Panc1 (cell line): Measurements from ENCODE around the gene COL23A1. TPM values are rescaled to one million over a fixed set of nuclear protein-coding genes. Genes with fewer than 3 reads are reported as not detected.

Experiments
- ATAC-seq: fragments of 200-7000 bp; cut with Tn5 transposase; 2 replicates; pipeline ENCODE4 v1.9.1; 2020; ENCODE audit warnings: mild to moderate bottlenecking, moderate library complexity
- BruUV-seq: library from RNA; stranded (reverse); fragments of 400-500 nt; replicated peaks from 2 replicates; lab custom pipeline; 2021; lab: Mats Ljungman, UMichigan
- CTCF ChIA-PET: fragments of 300-600 bp; sonication (Branson Sonifier 250); formaldehyde crosslinking; loops from one replicate; lab custom pipeline; 2022; ENCODE audit warnings: antibody characterized with exemption; lab: Charles Lee
- POLR2A ChIA-PET: fragments of 300-600 bp; sonication (Branson Sonifier 250); formaldehyde crosslinking; loops from one replicate; lab custom pipeline; 2022; ENCODE audit warnings: antibody characterized with exemption; lab: Charles Lee
- DNase-seq: peaks from one replicate; pipeline ENCODE4 v3.0.0-alpha.2; 2010; ENCODE audit warnings: low read depth, low spot score
- H3K27ac ChIP-seq: 2 replicates; pipeline ENCODE4 v1.5.1; 2011; ENCODE audit warnings: mild to moderate bottlenecking, low read length, inconsistent platforms
- H3K27me3 ChIP-seq: fragments of 200-500 bp; sonication (Bioruptor generic); 2 replicates; pipeline ENCODE4 v1.6.0; 2014; ENCODE audit warnings: low read length, inconsistent platforms; ENCODE audit not compliant: control insufficient read depth, insufficient read depth
- H3K36me3 ChIP-seq: fragments of 200-500 bp; sonication (Bioruptor generic); 2 replicates; pipeline ENCODE4 v1.5.1; 2014; ENCODE audit warnings: inconsistent platforms, mild to moderate bottlenecking, low read length, moderate library complexity; ENCODE audit not compliant: control insufficient read depth, insufficient read depth
- H3K4me1 ChIP-seq: 2 replicates; pipeline ENCODE4 v1.5.1; 2011; ENCODE audit warnings: inconsistent platforms, mild to moderate bottlenecking, low read length, moderate library complexity; ENCODE audit not compliant: control insufficient read depth, insufficient read depth
- H3K4me3 ChIP-seq, 2 experiments: 2 replicates each; pipeline ENCODE4 v1.5.1; 2011 to 2012; ENCODE audit warnings: low read depth in 2 of 2, low read length in 2 of 2, mild to moderate bottlenecking in 2 of 2, inconsistent platforms in 1 of 2, moderate library complexity in 1 of 2
- H3K9me3 ChIP-seq: fragments of 200-500 bp; sonication (Bioruptor generic); 2 replicates; pipeline ENCODE4 v1.5.1; 2014; ENCODE audit warnings: low read depth, mild to moderate bottlenecking, inconsistent platforms, low read length, moderate library complexity; ENCODE audit not compliant: control insufficient read depth, insufficient read depth
- POLR2AphosphoS5 ChIP-seq: IDR thresholded peaks from 2 replicates; pipeline ENCODE4 v1.6.1; 2012; ENCODE audit warnings: mild to moderate bottlenecking, low read depth, low read length, moderate library complexity
- REST ChIP-seq, 2 experiments: IDR thresholded peaks; 2 replicates each; pipeline ENCODE4 v1.6.1; 2011 to 2012; ENCODE audit warnings: low read depth in 2 of 2, control low read depth in 1 of 2, low read length in 1 of 2, mild to moderate bottlenecking in 1 of 2, moderate library complexity in 1 of 2; ENCODE audit not compliant: insufficient read depth in 1 of 2
- SIN3A ChIP-seq: IDR thresholded peaks from 2 replicates; pipeline ENCODE4 v1.6.1; 2012; ENCODE audit warnings: low read depth, mild to moderate bottlenecking, low read length, moderate library complexity, borderline replicate concordance; ENCODE audit not compliant: insufficient read depth
- TCF7L2 ChIP-seq: IDR thresholded peaks from 2 replicates; pipeline ENCODE4 v1.6.1; 2011; ENCODE audit warnings: mild to moderate bottlenecking, low read depth, low read length, inconsistent platforms
- in situ Hi-C: cut with HindIII; loops from 2 replicates; pipeline ENCODE4 v1.10.0; 2016; ENCODE audit warnings: low sequenced_read_pairs, low pct_unique_long_range_greater_than_20kb
- intact Hi-C: fragments of 100-400 bp; cut with micrococcal nuclease; formaldehyde crosslinking; loops from one replicate; pipeline ENCODE4 v1.10.0; 2022; ENCODE audit not compliant: unreplicated experiment
- total RNA-seq: library from RNA; stranded (reverse); gene quantifications from one replicate; pipeline ENCODE4 v1.2.1, GENCODE V29; 2021; ENCODE audit not compliant: unreplicated experiment
- TF ChIP-seq, protein P1 (sequence below): fragments of 450-650 bp; IDR thresholded peaks from 2 replicates; pipeline ENCODE4 v1.5.1; 2017; ENCODE audit warnings: mild to moderate bottlenecking

The COL23A1 gene
- total RNA-seq, 1 experiment from 2014 or later, result 0.05 TPM

GRCh38 chr5:178215280-178216002 lies 374.8 kb downstream of the COL23A1 start:
- ChIA-PET POLR2A (interaction anchor here (0.6 kb wide), 1 partner anchor 16 kb away, joined by 3 read pairs; no protein-coding TSS in a partner anchor), CTCF (no interaction called here)
- DNase-seq (no peak), ATAC-seq (no peak)
- no peak overlapping the region for H3K27ac ChIP-seq
- no peaks in the 10 kb centered on the region for H3K9me3 ChIP-seq
- no peaks in the 10 kb centered on the region for H3K27me3 ChIP-seq
- peaks cover 3% of the 10 kb centered on the region for H3K36me3 ChIP-seq
- H3K4me1 ChIP-seq, result peaks cover 9% of the 10 kb centered on the region
- no peak overlapping the region for H3K4me3 ChIP-seq
- in situ Hi-C loops (no loop called here), intact Hi-C loops (no loop called here)
- no TSS peak for BruUV-seq
- TF ChIP-seq POLR2AphosphoS5 (no peak), REST (IDR thresholded peaks at IDR 0.05; ENCODE audit: insufficient read depth in 1 of 2, low read depth in 2 of 2, low read length in 1 of 2) (no peak), TCF7L2 (no peak), SIN3A (no peak)
- TF ChIP-seq, protein P1, sequence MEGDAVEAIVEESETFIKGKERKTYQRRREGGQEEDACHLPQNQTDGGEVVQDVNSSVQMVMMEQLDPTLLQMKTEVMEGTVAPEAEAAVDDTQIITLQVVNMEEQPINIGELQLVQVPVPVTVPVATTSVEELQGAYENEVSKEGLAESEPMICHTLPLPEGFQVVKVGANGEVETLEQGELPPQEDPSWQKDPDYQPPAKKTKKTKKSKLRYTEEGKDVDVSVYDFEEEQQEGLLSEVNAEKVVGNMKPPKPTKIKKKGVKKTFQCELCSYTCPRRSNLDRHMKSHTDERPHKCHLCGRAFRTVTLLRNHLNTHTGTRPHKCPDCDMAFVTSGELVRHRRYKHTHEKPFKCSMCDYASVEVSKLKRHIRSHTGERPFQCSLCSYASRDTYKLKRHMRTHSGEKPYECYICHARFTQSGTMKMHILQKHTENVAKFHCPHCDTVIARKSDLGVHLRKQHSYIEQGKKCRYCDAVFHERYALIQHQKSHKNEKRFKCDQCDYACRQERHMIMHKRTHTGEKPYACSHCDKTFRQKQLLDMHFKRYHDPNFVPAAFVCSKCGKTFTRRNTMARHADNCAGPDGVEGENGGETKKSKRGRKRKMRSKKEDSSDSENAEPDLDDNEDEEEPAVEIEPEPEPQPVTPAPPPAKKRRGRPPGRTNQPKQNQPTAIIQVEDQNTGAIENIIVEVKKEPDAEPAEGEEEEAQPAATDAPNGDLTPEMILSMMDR, result no peak

DNA sequence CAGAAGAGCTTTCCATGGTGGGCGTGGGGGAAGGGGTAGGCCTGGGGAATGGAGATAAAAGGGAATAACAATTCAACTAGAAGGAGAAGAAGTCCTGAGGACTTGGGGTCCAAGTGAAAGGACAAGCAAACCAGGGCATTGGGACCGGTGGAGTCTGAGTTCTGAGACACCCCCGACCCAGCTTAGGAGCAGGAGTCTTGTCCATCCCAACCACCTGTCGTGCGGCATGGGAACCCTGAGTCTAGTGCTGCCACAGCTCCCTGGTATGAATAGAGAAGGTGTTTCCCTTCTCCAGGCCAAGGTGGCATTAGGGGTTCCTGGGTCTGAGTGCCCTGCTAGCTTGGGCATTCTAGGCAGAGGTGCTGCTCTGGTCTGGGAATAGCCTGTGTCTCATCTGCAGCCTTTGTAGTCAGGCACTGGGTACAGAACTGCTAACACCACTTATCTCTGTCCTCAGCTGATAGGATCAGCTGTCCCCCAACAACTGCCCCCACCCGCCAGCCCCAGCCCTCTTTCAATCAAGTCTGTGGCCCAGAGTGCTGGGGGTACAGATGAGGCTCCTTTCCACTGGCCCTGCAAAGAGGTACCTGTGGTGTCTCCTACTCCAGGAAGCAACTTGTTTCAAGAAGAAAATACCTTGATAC lies 375.9 kb downstream of the COL23A1 start:
- in situ Hi-C loops, result no loop called here
- Histone ChIP-seq H3K36me3 (peaks cover 3% of the 10 kb centered on the region), H3K27me3 (no peaks in the 10 kb centered on the region), H3K4me3 (no peak overlapping the region), H3K9me3 (no peaks in the 10 kb centered on the region), H3K27ac (no peak overlapping the region), H3K4me1 (peaks cover 11% of the 10 kb centered on the region)
- intact Hi-C loops, result no loop called here
- no TSS peak for BruUV-seq
- ChIA-PET POLR2A (no interaction called here), CTCF (interaction anchor here (0.6 kb wide), 1 partner anchor 28 kb away, joined by 3 read pairs; no protein-coding TSS in a partner anchor)
- TF ChIP-seq, protein P1, result no peak
- TF ChIP-seq REST (IDR thresholded peaks at IDR 0.05; ENCODE audit: insufficient read depth in 1 of 2, low read depth in 2 of 2, low read length in 1 of 2) (no peak), POLR2AphosphoS5 (peak; percentile 48; the same call in 1 of the 2 replicates)
- ATAC-seq (no peak), DNase-seq (no peak)
